ENCODE results near the gene PCP4. TPM values are rescaled to one million over a fixed set of nuclear protein-coding genes. Genes with fewer than 3 reads are reported as not detected.

Gene PCP4
- polyA plus RNA-seq, 1 donor (not counting 4 experiments of a cell fraction or from before 2014, with no cell fraction given), result not detected

- Histone ChIP-seq H3K27ac (ENCODE audit: control insufficient read depth, insufficient read depth, low read length) (no peak overlapping the region), H3K9me3 (ENCODE audit: control insufficient read depth, low read depth, low read length) (peaks cover 3% of the 10 kb centered on the region), H3K9ac (ENCODE audit: control insufficient read depth, extremely low read depth, insufficient read depth, low read length) (no peak overlapping the region), H3K4me2 (ENCODE audit: control insufficient read depth, extremely low read depth, insufficient read depth, low read depth, low read length) (no peak overlapping the region), H3K27me3 (ENCODE audit: control insufficient read depth, extremely low read depth, insufficient read depth, low read length) (no peaks in the 10 kb centered on the region), H3K9me1 (ENCODE audit: control insufficient read depth, extremely low read depth, insufficient read depth, low read length) (no peaks in the 10 kb centered on the region), H2AFZ (ENCODE audit: control insufficient read depth, low read length) (no peak overlapping the region), H3K36me3 (ENCODE audit: control insufficient read depth in 2 of 2, extremely low read depth in 1 of 2, insufficient read depth in 2 of 2, low read length in 2 of 2) (no peaks in the 10 kb centered on the region), H3K4me1 (ENCODE audit: control insufficient read depth, extremely low read depth, insufficient read depth, low read length) (no peaks in the 10 kb centered on the region), H4K20me1 (ENCODE audit: control insufficient read depth, extremely low read depth, insufficient read depth, low read length) (no peaks in the 10 kb centered on the region), H3K4me3 (ENCODE audit: control insufficient read depth in 2 of 3, extremely low read depth in 1 of 3, insufficient read depth in 2 of 3, low read depth in 1 of 3, low read length in 3 of 3) (no peak overlapping the region), H3K79me2 (ENCODE audit: control insufficient read depth, insufficient read depth, low read length) (no peaks in the 10 kb centered on the region)
- FAIRE-seq (no peak), DNase-seq (ENCODE audit: low read depth, low spot score) (no peak)
- dilution Hi-C loops (cut with MboI; ENCODE audit: extremely low pct_ligation_motif_present, low sequenced_read_pairs), result no loop called here
- no peak for TF ChIP-seq EZH2 (IDR thresholded peaks at IDR 0.05; ENCODE audit: low read length)
- TF ChIP-seq CTCF (optimal IDR thresholded peaks at IDR 0.05 in 1 of 3, IDR thresholded peaks at IDR 0.05 in 1 of 3, conservative IDR thresholded peaks at IDR 0.05 in 1 of 3; ENCODE audit: extremely low read depth in 1 of 3, insufficient read depth in 2 of 3, low read length in 3 of 3), result no peak
Measured at GRCh38 chr21:39863111-39863510, 4.1 kb upstream of the PCP4 start.

- H3K36me3 ChIP-seq (ENCODE audit: control insufficient read depth in 2 of 2, extremely low read depth in 1 of 2, insufficient read depth in 2 of 2, low read length in 2 of 2), result no peaks in the 10 kb centered on the region
- no peaks in the 10 kb centered on the region for H3K27me3 ChIP-seq (ENCODE audit: control insufficient read depth, extremely low read depth, insufficient read depth, low read length)
- no peak for FAIRE-seq
- no peak overlapping the region for H3K4me3 ChIP-seq (ENCODE audit: control insufficient read depth in 2 of 3, extremely low read depth in 1 of 3, insufficient read depth in 2 of 3, low read depth in 1 of 3, low read length in 3 of 3)
- no peak overlapping the region for H2AFZ ChIP-seq (ENCODE audit: control insufficient read depth, low read length)
- H3K9me1 ChIP-seq (ENCODE audit: control insufficient read depth, extremely low read depth, insufficient read depth, low read length), result no peaks in the 10 kb centered on the region
- no peaks in the 10 kb centered on the region for H4K20me1 ChIP-seq (ENCODE audit: control insufficient read depth, extremely low read depth, insufficient read depth, low read length)
- DNase-seq (ENCODE audit: low read depth, low spot score), result no peak
- H3K9me3 ChIP-seq (ENCODE audit: control insufficient read depth, low read depth, low read length), result peaks cover 2% of the 10 kb centered on the region
- H3K79me2 ChIP-seq (ENCODE audit: control insufficient read depth, insufficient read depth, low read length), result no peaks in the 10 kb centered on the region
- H3K9ac ChIP-seq (ENCODE audit: control insufficient read depth, extremely low read depth, insufficient read depth, low read length), result no peak overlapping the region
- TF ChIP-seq EZH2 (IDR thresholded peaks at IDR 0.05; ENCODE audit: low read length), result no peak
- no peak for TF ChIP-seq CTCF (optimal IDR thresholded peaks at IDR 0.05 in 1 of 3, IDR thresholded peaks at IDR 0.05 in 1 of 3, conservative IDR thresholded peaks at IDR 0.05 in 1 of 3; ENCODE audit: extremely low read depth in 1 of 3, insufficient read depth in 2 of 3, low read length in 3 of 3)
- dilution Hi-C loops (cut with MboI; ENCODE audit: extremely low pct_ligation_motif_present, low sequenced_read_pairs), result no loop called here
- no peaks in the 10 kb centered on the region for H3K4me1 ChIP-seq (ENCODE audit: control insufficient read depth, extremely low read depth, insufficient read depth, low read length)
- no peak overlapping the region for H3K4me2 ChIP-seq (ENCODE audit: control insufficient read depth, extremely low read depth, insufficient read depth, low read depth, low read length)
- no peak overlapping the region for H3K27ac ChIP-seq (ENCODE audit: control insufficient read depth, insufficient read depth, low read length)
Measured at GRCh38 chr21:39866093-39866492, 1.1 kb upstream of the PCP4 start.

Data from keratinocyte (primary cell).